Nephron (organoid): ENCODE data around the gene ABAT.
"Not testable (repeated sequence)": the region's sequence is repeated elsewhere in the genome, so short reads cannot be mapped to it uniquely, and the experiment has no call there.

Experiments
- H3K27ac Mint-ChIP-seq, 3 experiments: 2 replicates each; pipeline ENCODE4 v1.8.0; 2020; ENCODE audit warnings: mixed read lengths in 3 of 3, mild to moderate bottlenecking in 2 of 3, moderate library complexity in 1 of 3
- H3K27me3 Mint-ChIP-seq: 2 replicates; pipeline ENCODE4 v1.8.0; 2021; ENCODE audit warnings: low read depth, mild to moderate bottlenecking, moderate library complexity, mixed read lengths
- H3K36me3 Mint-ChIP-seq: 2 replicates; pipeline ENCODE4 v1.8.0; 2020; ENCODE audit warnings: low read depth, mixed read lengths
- H3K4me1 Mint-ChIP-seq: 2 replicates; pipeline ENCODE4 v1.8.0; 2020; ENCODE audit warnings: mixed read lengths
- H3K4me3 Mint-ChIP-seq, 3 experiments: 2 replicates each; pipeline ENCODE4 v1.8.0; 2020; ENCODE audit warnings: mild to moderate bottlenecking in 3 of 3, mixed read lengths in 3 of 3, moderate library complexity in 2 of 3
- H3K9me3 Mint-ChIP-seq: 2 replicates; pipeline ENCODE4 v1.8.0; 2020; ENCODE audit warnings: mixed read lengths
- TF ChIP-seq, protein P1 (sequence below), 3 experiments: fragments of 200-600 bp; sonication (generic); IDR thresholded peaks; one replicate each; pipeline ENCODE4 v1.5.0; 2021; ENCODE audit warnings: antibody characterized with exemption in 3 of 3; ENCODE audit not compliant: unreplicated experiment in 3 of 3

The ABAT gene

DNA sequence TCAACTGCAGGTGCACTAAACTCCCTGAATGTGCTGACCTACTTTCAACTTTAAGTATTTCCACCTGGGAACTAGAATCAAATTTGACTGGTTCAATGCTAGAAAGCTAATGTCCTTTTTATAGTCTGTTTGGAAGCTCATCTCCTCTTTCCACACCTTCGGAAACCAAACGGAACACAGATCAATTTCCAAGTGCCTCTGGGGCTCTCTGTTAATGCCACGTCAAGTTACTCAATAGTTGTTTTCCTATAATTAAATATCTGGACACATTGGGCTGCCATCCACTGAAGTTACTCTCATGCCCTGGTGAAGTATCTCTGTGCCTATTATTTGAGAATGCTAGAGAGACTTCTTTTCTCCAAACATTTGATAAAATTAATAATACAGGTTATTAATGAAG lies 29.7 kb downstream of the ABAT start:
- Mint-ChIP-seq H3K4me3 (no peak overlapping the region), H3K27ac (no peak overlapping the region), H3K4me1 (no peaks in the 10 kb centered on the region), H3K9me3 (no peaks in the 10 kb centered on the region), H3K36me3 (peaks cover 6% of the 10 kb centered on the region), H3K27me3 (no peaks in the 10 kb centered on the region)
- TF ChIP-seq, protein P1, sequence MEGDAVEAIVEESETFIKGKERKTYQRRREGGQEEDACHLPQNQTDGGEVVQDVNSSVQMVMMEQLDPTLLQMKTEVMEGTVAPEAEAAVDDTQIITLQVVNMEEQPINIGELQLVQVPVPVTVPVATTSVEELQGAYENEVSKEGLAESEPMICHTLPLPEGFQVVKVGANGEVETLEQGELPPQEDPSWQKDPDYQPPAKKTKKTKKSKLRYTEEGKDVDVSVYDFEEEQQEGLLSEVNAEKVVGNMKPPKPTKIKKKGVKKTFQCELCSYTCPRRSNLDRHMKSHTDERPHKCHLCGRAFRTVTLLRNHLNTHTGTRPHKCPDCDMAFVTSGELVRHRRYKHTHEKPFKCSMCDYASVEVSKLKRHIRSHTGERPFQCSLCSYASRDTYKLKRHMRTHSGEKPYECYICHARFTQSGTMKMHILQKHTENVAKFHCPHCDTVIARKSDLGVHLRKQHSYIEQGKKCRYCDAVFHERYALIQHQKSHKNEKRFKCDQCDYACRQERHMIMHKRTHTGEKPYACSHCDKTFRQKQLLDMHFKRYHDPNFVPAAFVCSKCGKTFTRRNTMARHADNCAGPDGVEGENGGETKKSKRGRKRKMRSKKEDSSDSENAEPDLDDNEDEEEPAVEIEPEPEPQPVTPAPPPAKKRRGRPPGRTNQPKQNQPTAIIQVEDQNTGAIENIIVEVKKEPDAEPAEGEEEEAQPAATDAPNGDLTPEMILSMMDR (IDR thresholded peaks at IDR 0.05; ENCODE audit: unreplicated experiment in 3 of 3) = no peak

DNA sequence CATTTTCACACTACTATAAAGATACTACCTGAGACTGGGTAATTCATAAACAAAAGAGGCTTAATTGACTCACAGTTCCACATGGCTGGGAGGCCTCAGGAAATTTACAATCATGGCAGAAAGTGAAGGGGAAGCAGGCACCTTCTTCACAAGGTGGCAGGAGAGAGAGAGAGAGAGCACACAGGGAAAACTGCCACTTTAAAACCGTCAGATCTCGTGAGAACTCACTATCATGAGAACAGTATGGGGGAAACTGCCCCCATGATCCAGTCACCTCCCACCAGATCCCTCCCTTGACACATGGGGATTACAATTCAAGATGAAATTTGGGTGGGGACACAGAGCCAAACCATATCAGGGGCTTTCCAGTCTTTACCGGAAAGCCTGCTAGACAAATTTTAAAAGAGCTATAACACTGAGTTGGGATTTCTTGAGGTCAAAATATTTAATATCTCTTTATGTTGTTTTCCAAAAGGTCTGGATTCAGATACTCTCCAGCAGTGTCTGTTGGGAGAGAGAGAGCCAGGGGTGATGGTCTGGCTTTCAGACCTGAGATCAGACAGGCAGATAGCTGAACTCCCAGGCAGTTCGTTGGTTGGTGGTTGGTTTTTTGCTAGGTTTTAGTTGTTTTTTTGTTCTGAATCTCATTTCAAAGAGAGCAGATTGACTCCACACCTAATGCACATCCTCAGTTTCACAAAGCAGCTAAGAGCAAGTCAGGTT lies 30.8 kb downstream of the ABAT start:
- H3K27me3 Mint-ChIP-seq, H3K4me1 Mint-ChIP-seq, H3K4me3 Mint-ChIP-seq, H3K36me3 Mint-ChIP-seq, H3K9me3 Mint-ChIP-seq: not testable (repeated sequence)
- H3K27ac Mint-ChIP-seq = peak overlapping the region in 2 of 3 experiments; percentile 39 to 64

DNA sequence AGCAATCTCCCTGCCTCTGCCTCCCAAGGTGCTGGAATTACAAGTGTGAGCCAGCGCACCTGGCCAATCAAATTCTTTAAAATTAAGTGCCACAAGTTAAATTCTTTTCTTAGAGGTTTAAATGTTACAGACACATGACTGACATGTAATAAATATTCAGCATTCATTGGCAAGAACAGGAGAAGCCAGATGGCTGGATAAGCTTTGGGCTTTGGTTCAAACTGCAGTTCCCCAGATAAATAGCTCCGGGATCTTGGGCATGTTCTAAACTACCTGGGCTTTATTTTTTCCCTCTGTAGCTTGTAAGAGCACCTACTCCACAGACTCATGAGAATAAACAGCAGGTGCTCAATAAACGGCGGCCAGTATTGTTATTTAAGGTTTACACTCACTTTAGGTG lies 34.1 kb downstream of the ABAT start:
- Mint-ChIP-seq H3K36me3 (no peaks in the 10 kb centered on the region), H3K4me3 (no peak overlapping the region), H3K27ac (no peak overlapping the region), H3K27me3 (peaks cover 7% of the 10 kb centered on the region), H3K4me1 (peaks cover 19% of the 10 kb centered on the region), H3K9me3 (no peaks in the 10 kb centered on the region)
- TF ChIP-seq, protein P1 (IDR thresholded peaks at IDR 0.05; ENCODE audit: unreplicated experiment in 3 of 3) = no peak

DNA sequence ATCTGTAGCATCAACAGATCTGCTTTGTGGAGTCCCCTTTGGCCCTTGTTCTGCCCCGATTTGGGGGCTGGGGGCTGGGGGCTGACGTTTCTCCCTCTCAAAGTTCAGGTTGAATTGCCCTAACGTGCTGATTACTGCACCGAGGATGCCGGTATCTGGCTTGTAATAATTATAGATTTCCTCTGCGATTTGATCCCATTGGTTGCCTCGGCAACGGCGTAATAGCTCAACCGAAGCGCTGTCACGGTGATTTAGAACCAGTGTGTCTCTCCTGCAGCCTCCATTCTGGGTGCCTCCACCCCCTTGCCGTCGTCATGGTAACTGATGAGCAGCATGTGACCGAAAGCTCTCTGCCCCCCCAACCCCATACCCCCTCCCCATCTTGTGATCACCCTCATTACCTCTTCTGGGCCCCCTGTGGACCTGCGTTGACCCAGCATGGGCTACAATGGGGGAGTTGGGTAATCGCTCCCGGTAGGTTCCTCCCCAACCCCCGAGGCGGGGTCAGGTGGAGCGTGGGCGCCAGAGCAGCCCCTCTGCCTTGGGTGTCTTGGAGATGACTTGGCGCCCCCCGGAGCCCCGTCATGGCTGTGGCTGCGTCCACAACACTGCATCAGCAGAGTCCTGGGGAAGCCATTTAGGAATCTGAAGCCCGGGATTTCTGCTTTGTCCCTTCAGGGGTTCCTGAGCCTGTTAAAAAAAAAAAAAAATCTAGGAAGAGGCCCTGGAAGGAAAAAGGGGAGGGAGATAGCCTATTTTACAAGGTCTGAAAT lies 38.4 kb downstream of the ABAT start:
- Mint-ChIP-seq H3K4me1 (peaks cover 33% of the 10 kb centered on the region), H3K27me3 (peaks cover 7% of the 10 kb centered on the region), H3K36me3 (peaks cover 1% of the 10 kb centered on the region), H3K4me3 (peak overlapping the region; percentile 73 to 77 (median 75)), H3K27ac (peak overlapping the region; percentile 56 to 92 (median 65)), H3K9me3 (no peaks in the 10 kb centered on the region)
- TF ChIP-seq, protein P1 (IDR thresholded peaks at IDR 0.05; ENCODE audit: unreplicated experiment in 3 of 3) = no peak

DNA sequence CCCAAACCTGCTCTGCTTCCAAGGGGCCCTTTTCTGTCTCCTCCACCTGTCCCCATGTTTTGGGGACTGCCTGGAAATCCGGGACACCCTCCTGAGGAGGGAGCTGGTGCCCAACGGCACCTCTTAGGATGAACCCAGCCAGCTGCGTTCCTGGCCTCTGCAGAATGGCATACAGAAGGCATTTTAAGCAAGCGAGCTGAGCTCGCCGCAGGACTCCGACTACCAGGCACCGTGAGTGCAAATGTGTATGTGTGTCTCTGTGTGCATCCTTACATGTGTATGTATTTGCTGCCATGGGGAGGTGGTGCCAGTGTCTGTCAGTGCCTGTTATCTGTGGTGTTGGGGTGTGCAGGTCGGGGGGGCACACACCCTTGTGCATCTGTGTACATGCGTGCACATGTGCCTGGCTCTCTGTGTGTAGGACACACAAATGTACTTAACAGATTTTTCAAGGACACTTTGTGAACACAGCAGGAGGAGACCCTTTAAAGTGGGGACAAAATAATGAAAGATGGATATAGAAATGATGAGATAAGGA lies 39.3 kb downstream of the ABAT start:
- peaks cover 3% of the 10 kb centered on the region for H3K36me3 Mint-ChIP-seq
- H3K27me3 Mint-ChIP-seq = peaks cover 7% of the 10 kb centered on the region
- TF ChIP-seq, protein P1 (IDR thresholded peaks at IDR 0.05; ENCODE audit: unreplicated experiment in 3 of 3) = no peak
- H3K9me3 Mint-ChIP-seq = peaks cover 3% of the 10 kb centered on the region
- H3K4me1 Mint-ChIP-seq = peaks cover 33% of the 10 kb centered on the region
- H3K27ac Mint-ChIP-seq = peak overlapping the region; percentile 56 to 92 (median 65)
- peak overlapping the region; percentile 73 to 77 (median 75) for H3K4me3 Mint-ChIP-seq

DNA sequence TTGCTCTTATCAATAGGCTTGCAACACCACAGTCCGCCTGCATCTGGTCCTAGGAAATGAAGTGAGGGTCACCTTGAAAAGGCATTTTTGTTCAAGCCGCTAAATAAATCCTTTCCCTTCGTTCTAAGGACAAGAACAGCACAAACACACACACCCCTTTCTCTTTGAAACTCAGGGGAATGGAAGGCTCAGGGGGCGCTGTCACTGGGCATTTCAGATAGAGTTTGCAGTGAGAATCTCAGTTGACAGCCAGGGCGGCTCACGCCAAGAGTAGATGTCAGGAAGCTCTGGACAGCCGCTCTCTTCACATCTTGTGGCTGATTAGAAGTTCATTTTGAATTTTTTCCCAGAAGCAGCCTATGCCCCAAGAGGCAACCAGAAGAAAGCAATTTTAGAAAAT lies 39.8 kb downstream of the ABAT start:
- H3K4me1 Mint-ChIP-seq = peaks cover 33% of the 10 kb centered on the region
- H3K27me3 Mint-ChIP-seq = peaks cover 7% of the 10 kb centered on the region
- peaks cover 3% of the 10 kb centered on the region for H3K9me3 Mint-ChIP-seq
- peak overlapping the region; percentile 56 to 92 (median 65) for H3K27ac Mint-ChIP-seq
- TF ChIP-seq, protein P1 (IDR thresholded peaks at IDR 0.05; ENCODE audit: unreplicated experiment in 3 of 3) = no peak
- H3K36me3 Mint-ChIP-seq = peaks cover 3% of the 10 kb centered on the region
- H3K4me3 Mint-ChIP-seq = peak overlapping the region; percentile 73 to 77 (median 75)
